PFSK-1 (cell line): ENCODE results near the gene SIRT2.

Experiments
- FOXP2 ChIP-seq: optimal IDR thresholded peaks from 2 replicates; pipeline ENCODE3; 2011; ENCODE audit warnings: borderline replicate concordance, control low read depth, inconsistent platforms; ENCODE audit not compliant: insufficient read depth; ENCODE audit errors: extremely low read length, extremely low read depth
- POLR2AphosphoS5 ChIP-seq: IDR thresholded peaks from 2 replicates; pipeline ENCODE4 v1.6.1; 2012; ENCODE audit warnings: low read depth, mild to moderate bottlenecking, control low read depth, low read length, moderate library complexity
- REST ChIP-seq, 2 experiments: IDR thresholded peaks; 2 replicates each; pipeline versions ENCODE4 v1.6.1 to v1.8.0; 2011 to 2012; ENCODE audit warnings: low read depth in 2 of 2, low read length in 2 of 2, control low read depth in 1 of 2, inconsistent platforms in 1 of 2, mild to moderate bottlenecking in 1 of 2, moderate library complexity in 1 of 2; ENCODE audit not compliant: insufficient read depth in 1 of 2
- SIN3A ChIP-seq: IDR thresholded peaks from 2 replicates; pipeline ENCODE4 v1.6.1; 2012; ENCODE audit warnings: mild to moderate bottlenecking, low read length, moderate library complexity, borderline replicate concordance; ENCODE audit not compliant: insufficient read depth
- TAF1 ChIP-seq: IDR thresholded peaks from 2 replicates; pipeline ENCODE4 v1.6.1; 2012; ENCODE audit warnings: low read length, control low read depth, borderline replicate concordance; ENCODE audit not compliant: insufficient read depth

Gene SIRT2

DNA sequence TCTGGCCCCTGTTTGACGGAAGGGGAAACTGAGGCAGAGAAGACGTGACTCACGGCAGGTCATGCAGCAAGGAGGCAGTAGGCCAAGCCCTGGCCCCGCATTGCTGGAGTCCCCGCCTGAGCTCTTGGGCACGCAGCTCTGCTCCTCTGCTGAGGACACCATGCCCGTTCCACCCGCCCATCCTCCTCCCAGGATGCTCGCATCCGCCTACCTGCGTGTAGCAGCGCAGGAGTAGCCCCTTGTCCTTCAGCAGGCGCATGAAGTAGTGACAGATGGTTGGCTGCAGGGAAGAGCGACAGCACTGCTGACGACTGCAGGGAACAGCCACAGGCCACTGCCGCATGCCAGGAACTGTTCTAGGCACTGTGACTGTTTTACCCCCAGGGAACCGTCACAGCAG lies 10.5 kb downstream of the SIRT2 start:
- TF ChIP-seq POLR2AphosphoS5 = no peak

DNA sequence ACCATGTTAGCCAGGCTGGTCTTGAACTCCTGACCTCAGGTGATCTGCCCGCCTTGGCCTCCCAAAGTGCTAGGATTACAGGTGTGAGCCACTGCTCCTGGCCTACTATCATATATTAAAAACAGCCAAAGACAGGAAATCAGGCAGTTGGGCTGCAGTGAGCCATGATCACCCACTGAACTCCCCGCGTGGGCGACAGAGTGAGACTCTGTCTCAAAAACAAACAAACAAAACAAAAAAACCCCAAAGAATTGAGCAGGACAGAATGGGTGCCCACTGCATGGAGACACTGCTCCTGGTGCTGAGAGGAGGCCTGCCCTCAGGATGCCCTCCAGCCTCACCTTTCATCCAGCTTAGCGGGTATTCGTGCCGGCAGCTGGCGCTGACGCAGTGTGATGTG lies 16.1 kb downstream of the SIRT2 start:
- TF ChIP-seq REST (IDR thresholded peaks at IDR 0.05; ENCODE audit: insufficient read depth in 1 of 2, low read depth in 2 of 2, low read length in 2 of 2) (no peak), POLR2AphosphoS5 (no peak), TAF1 (no peak), SIN3A (no peak), FOXP2 (no peak)

GRCh38 chr19:38880882-38881609 lies 18.4 kb downstream of the SIRT2 start:
- TF ChIP-seq REST (IDR thresholded peaks at IDR 0.05; ENCODE audit: insufficient read depth in 1 of 2, low read depth in 2 of 2, low read length in 2 of 2) (no peak), POLR2AphosphoS5 (no peak), FOXP2 (no peak), SIN3A (no peak)

GRCh38 chr19:38880076-38880881 lies 19.1 kb downstream of the SIRT2 start:
- TF ChIP-seq POLR2AphosphoS5 (no peak), TAF1 (no peak), SIN3A (no peak), REST (IDR thresholded peaks at IDR 0.05; ENCODE audit: insufficient read depth in 1 of 2, low read depth in 2 of 2, low read length in 2 of 2) (no peak), FOXP2 (no peak)

- no peak for TF ChIP-seq TAF1
- no peak for TF ChIP-seq FOXP2
- no peak for TF ChIP-seq REST (IDR thresholded peaks at IDR 0.05; ENCODE audit: insufficient read depth in 1 of 2, low read depth in 2 of 2, low read length in 2 of 2)
- TF ChIP-seq POLR2AphosphoS5 = no peak
- no peak for TF ChIP-seq SIN3A
These were observed 20.0 kb downstream of the SIRT2 start for GRCh38 chr19:38879400-38879751.
